MCF 10A (cell line): ENCODE data around the gene KIF4B. TPM values are rescaled to one million over a fixed set of nuclear protein-coding genes. Genes with fewer than 3 reads are reported as not detected.
A peak's percentile ranks its signal among the peaks of the same experiment; 100 is the strongest.

ENCODE experiments used
- BruUV-seq: library from RNA; stranded (reverse); fragments of 400-500 nt; replicated peaks from 2 replicates; lab custom pipeline; 2021; lab: Mats Ljungman, UMichigan
- CTCF ChIA-PET: fragments of 300-600 bp; sonication (Branson Sonifier 250); formaldehyde crosslinking; extraction: SDS; loops from one replicate; lab custom pipeline; 2021; ENCODE audit warnings: antibody characterized with exemption, inconsistent platforms; lab: Yijun Ruan, JAX
- POLR2A ChIA-PET: fragments of 300-600, 350-650 bp; sonication (Branson Sonifier 250); formaldehyde crosslinking; extraction: SDS; loops from one replicate; lab custom pipeline; 2020; ENCODE audit warnings: antibody characterized with exemption, inconsistent platforms; lab: Yijun Ruan, JAX
- DNase-seq: peaks from one replicate; pipeline ENCODE4 v3.0.0-alpha.2; 2018; ENCODE audit not compliant: unreplicated experiment
- H3K27ac Mint-ChIP-seq: one replicate; pipeline ENCODE4 v1.8.0; 2022; ENCODE audit warnings: mild to moderate bottlenecking, low read depth, mixed read lengths; ENCODE audit not compliant: unreplicated experiment
- H3K27me3 Mint-ChIP-seq: one replicate; pipeline ENCODE4 v1.8.0; 2022; ENCODE audit warnings: mixed read lengths; ENCODE audit not compliant: insufficient read depth, unreplicated experiment
- H3K36me3 Mint-ChIP-seq: one replicate; pipeline ENCODE4 v1.8.0; 2022; ENCODE audit warnings: mild to moderate bottlenecking, moderate library complexity, mixed read lengths; ENCODE audit not compliant: insufficient read depth, unreplicated experiment
- H3K4me1 Mint-ChIP-seq: one replicate; pipeline ENCODE4 v1.8.0; 2022; ENCODE audit warnings: mixed read lengths; ENCODE audit not compliant: insufficient read depth, unreplicated experiment
- H3K4me3 Mint-ChIP-seq: one replicate; pipeline ENCODE4 v1.8.0; 2022; ENCODE audit warnings: mild to moderate bottlenecking, moderate library complexity, mixed read lengths; ENCODE audit not compliant: unreplicated experiment
- H3K9me3 Mint-ChIP-seq: one replicate; pipeline ENCODE4 v1.8.0; 2022; ENCODE audit warnings: mixed read lengths; ENCODE audit not compliant: unreplicated experiment
- intact Hi-C: fragments of 100-400 bp; cut with micrococcal nuclease; formaldehyde crosslinking; loops from 2 replicates; pipeline ENCODE4 v1.14.1; 2022
- total RNA-seq: library from RNA; stranded (reverse); gene quantifications from 2 replicates; pipeline ENCODE4 v1.2.3, GENCODE V29; 2022
- TF ChIP-seq, protein P1 (sequence below): fragments of 200-600 bp; IDR thresholded peaks from one replicate; pipeline ENCODE4 v1.8.0; 2022; ENCODE audit warnings: antibody characterized with exemption, mild to moderate bottlenecking; ENCODE audit not compliant: unreplicated experiment

KIF4B gene
- total RNA-seq, 1 experiment from 2014 or later: not detected

DNA sequence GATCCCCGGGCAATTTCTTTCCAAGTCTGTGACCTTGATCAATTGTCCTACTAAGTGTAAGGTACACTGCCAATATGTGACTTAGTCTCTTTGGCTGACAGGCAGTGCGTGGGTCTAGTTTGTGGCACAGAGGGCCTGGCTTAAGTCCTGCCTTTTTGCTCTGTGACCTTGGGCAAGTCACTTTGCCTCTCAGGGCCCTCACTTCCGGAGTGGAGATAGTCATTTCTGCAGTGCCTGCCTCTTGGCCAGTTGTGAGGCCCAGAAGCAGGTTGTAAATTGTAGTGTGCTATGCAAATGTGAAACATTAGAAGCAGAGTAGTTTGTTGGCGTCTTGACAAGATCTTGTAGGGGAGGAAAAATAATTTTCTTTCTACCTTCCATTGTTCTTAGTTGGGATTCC, 39.0 kb downstream of the KIF4B start:
- TF ChIP-seq, protein P1, sequence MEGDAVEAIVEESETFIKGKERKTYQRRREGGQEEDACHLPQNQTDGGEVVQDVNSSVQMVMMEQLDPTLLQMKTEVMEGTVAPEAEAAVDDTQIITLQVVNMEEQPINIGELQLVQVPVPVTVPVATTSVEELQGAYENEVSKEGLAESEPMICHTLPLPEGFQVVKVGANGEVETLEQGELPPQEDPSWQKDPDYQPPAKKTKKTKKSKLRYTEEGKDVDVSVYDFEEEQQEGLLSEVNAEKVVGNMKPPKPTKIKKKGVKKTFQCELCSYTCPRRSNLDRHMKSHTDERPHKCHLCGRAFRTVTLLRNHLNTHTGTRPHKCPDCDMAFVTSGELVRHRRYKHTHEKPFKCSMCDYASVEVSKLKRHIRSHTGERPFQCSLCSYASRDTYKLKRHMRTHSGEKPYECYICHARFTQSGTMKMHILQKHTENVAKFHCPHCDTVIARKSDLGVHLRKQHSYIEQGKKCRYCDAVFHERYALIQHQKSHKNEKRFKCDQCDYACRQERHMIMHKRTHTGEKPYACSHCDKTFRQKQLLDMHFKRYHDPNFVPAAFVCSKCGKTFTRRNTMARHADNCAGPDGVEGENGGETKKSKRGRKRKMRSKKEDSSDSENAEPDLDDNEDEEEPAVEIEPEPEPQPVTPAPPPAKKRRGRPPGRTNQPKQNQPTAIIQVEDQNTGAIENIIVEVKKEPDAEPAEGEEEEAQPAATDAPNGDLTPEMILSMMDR: no peak
- DNase-seq: peak; percentile 21
- intact Hi-C loops: no loop called here
- Mint-ChIP-seq H3K4me1 (no peaks in the 10 kb centered on the region), H3K27ac (no peak overlapping the region), H3K4me3 (no peak overlapping the region), H3K9me3 (no peaks in the 10 kb centered on the region), H3K27me3 (no peaks in the 10 kb centered on the region), H3K36me3 (no peaks in the 10 kb centered on the region)
- POLR2A ChIA-PET: no interaction called here
- BruUV-seq: no TSS peak
- CTCF ChIA-PET: no interaction called here

DNA sequence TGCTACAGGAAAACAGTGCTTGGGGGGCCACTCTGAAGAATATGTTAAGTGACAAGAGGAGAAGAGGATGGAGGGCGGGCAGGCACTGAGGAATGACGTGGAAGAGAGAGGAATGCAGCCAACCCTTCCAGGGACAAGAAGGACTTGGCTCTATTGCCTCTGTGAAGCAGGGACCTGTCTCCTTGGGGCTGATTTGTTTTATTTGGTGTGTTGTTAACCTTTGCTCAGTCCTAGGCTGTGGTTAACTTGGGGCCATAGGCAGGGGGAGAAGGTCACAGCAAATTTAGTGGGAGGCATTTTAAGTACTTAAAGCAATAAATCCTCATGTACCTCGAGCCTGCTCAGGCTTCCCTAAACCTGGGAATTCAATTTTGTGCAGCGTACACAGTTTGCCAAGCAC, 39.9 kb downstream of the KIF4B start:
- H3K27ac Mint-ChIP-seq: no peak overlapping the region
- no peaks in the 10 kb centered on the region for H3K9me3 Mint-ChIP-seq
- no peak overlapping the region for H3K4me3 Mint-ChIP-seq
- H3K27me3 Mint-ChIP-seq: no peaks in the 10 kb centered on the region
- CTCF ChIA-PET: no interaction called here
- H3K4me1 Mint-ChIP-seq: no peaks in the 10 kb centered on the region
- POLR2A ChIA-PET: no interaction called here
- intact Hi-C loops: no loop called here
- H3K36me3 Mint-ChIP-seq: no peaks in the 10 kb centered on the region
- TF ChIP-seq, protein P1: no peak
- no TSS peak for BruUV-seq
- DNase-seq: no peak

DNA sequence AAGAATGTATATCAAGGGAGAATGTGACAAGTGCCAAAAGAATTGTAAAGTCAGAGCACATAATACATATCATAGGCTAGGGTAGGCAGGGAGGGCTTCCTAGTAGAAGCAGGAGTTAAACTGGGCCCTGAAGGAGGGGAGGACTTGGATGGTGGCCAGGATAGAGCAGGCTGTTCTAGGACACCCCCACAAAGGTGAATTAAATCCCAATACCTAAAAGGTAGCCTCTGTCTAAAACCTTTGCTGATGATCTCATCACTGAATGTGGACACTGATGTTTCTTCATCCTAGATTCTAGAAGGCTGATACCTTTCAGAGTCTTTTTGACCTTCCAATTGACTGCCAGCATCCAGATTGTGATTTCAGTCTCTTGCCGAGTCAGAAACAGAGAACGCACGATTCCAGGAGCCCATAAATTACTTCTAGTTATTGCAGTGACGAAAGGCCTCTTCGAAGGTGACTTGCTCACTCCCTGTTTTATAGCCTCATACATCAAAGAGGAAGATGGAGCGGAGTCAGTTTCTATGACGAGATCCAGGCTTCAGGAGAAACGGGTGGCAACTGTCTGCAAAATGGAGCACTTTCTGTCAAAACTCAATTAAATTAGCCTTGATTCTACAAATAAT, 43.2 kb downstream of the KIF4B start:
- BruUV-seq: no TSS peak
- no peak overlapping the region for H3K4me3 Mint-ChIP-seq

DNA sequence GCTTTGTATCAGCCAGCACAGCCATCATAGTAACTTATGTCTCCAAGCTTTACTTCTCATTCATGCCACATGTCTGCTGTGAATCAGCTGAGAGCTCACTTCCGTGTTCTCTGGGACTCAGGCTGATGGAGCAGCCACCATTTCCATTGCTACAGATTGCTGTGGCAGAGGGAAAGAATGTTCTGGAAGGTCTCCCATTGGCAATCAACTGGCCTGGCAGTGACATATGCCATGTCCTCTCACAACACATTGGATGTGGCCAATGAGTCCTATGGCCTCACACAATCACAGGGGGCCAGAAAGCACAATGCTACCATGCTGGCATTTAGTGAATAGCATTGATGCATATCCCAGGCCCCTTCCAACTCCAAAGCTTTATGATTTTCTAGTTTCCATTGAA, 44.1 kb downstream of the KIF4B start:
- no peaks in the 10 kb centered on the region for H3K27me3 Mint-ChIP-seq
- no peak for DNase-seq
- H3K4me1 Mint-ChIP-seq: no peaks in the 10 kb centered on the region
- no peak overlapping the region for H3K27ac Mint-ChIP-seq
- TF ChIP-seq, protein P1: no peak
- H3K36me3 Mint-ChIP-seq: no peaks in the 10 kb centered on the region
- ChIA-PET CTCF (interaction anchor here (0.8 kb wide), 1 partner anchor 17 kb away, joined by 3 read pairs; no protein-coding TSS in a partner anchor), POLR2A (no interaction called here)
- intact Hi-C loops: no loop called here
- BruUV-seq: no TSS peak
- H3K4me3 Mint-ChIP-seq: no peak overlapping the region
- H3K9me3 Mint-ChIP-seq: peaks cover 8% of the 10 kb centered on the region

More for the DNA sequence above, 43.2 kb downstream of the KIF4B start:
- Mint-ChIP-seq H3K27ac (no peak overlapping the region), H3K27me3 (no peaks in the 10 kb centered on the region), H3K36me3 (no peaks in the 10 kb centered on the region), H3K4me1 (no peaks in the 10 kb centered on the region), H3K9me3 (peaks cover 8% of the 10 kb centered on the region)
- ChIA-PET POLR2A (no interaction called here), CTCF (no interaction called here)
- DNase-seq: no peak
- intact Hi-C loops: no loop called here
- TF ChIP-seq, protein P1: no peak
